ENCODE results near the gene HHAT.

Gene HHAT

DNA sequence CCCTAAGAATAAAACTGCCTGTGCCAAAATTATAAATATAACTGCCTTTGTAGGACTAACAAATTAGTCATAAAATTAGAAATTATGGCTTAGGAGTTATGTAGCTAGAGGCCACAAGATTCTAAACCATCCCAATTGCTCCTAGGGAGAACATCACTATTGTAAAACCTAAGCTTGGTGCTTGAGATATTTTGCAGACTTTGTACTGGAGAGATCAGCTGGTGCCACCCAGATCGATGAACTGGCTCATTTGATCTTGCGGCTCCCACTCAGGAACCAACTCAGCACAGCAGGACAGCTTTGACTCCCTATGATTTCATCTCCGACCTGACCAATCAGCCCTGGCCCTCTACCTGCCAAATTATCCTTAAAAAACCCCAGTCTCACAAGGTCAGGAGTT is 30.6 kb downstream of the HHAT start:
- DNase-seq (ENCODE audit: low read depth in 2 of 2), result no peak

DNA sequence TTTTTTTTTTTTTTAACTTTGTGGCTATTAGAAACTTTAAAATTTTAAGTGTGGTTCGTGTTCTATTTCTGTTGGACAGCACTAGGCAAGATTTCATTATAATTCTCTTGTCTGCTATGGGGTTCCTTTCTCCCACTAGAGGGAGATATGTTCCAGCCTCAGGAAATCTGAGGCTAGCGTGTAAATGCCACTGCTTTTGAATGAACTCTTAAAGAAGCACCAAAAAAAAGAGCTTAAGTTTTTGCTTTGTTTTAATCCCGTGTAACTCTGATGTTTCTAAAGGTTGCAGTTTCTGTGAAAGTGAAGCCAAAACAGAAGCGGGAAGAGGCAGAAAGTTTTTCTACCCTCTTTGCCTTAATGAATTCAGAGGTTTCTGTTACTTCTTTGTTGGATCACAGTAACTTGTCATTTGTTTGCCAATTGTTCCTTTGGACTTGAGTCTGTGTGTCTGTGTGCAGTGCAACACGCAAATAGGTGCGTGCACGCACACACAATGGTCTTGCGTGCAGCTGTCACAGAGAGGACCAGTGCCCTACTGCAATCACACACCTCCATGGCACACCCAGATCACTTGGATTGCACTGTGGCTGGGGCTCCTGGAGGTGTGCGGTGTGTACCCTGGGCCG is 32.3 kb downstream of the HHAT start:
- no peak for DNase-seq (ENCODE audit: low read depth in 2 of 2)

DNA sequence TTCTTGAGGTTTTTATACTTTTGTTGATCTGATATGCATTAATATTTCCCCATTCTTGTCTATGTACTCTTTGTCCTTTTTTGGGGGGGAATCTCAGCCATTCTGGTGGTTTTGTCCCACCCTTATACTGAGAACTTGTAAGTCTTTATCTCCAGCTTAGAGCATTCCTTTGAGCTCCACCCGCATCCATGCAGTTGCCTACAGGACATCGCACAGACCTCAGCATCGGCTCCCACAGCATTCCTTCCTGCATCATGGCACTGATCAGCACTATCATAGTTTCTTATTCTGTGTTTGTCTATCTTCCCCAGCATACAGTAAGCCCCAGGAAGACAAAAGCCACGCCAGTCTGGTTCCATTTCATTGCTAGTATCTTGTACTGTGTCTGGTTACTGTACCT is 33.0 kb downstream of the HHAT start:
- no peak for DNase-seq (ENCODE audit: low read depth in 2 of 2)

DNA sequence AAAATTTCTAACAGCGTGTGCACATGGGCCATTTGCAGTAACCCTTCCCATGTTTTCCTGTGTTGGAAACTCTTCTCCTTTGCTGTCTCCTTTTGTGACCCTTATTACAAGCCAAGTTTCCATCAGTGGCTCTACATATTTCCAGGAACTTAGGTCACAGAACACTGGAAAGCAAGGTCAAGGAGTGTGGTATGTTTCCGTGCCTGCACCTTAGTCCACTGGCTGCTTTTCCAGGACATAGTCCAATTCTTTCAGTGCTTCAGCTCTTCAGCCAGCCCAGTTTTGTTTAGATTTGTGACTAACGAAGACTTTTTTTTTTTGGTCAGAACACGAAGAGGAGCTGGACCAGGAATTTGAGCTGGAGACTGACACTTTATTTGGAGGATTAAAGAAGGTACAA is 33.8 kb downstream of the HHAT start:
- no peak for DNase-seq (ENCODE audit: low read depth in 2 of 2)

DNA sequence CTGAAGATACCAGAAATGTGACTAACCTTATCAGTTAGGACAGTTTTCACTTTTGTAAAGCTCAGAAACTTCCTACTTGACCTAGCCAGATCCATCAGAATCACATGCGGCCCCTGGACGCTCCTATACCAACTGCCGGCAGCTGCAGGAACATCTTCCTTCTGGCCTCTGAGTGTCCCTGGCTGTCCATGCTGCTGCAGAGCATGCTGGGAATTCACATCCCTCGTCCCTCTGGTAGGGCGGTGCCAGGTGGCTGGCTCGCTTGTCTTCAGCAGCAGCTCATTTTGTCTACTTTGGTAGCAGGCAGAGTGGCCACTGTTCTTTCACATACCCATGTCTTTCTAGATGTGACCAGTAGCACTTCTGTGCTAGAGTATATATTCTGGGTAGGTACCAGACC is 34.4 kb downstream of the HHAT start:
- no peak for DNase-seq (ENCODE audit: low read depth in 2 of 2)

DNA sequence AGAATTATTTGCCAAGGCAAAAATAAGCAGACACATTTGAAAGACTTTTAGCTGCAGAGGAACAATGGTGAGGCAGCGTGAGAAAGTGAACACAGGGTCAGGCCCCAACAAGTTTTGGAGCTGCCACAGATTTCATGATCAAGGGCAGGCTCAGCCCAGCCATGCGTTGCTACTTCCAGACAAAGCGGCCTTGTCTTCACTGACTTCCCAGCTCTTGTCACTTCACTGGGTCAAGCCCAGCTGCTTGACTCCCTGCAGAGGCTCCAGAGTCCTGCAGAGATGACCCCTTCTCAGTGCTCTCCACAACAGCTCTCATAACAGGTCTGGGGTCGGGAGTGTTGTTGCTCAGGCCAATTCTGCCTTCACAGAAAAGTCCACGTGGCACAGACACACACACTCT is 35.8 kb downstream of the HHAT start:
- no peak for DNase-seq (ENCODE audit: low read depth in 2 of 2)

DNA sequence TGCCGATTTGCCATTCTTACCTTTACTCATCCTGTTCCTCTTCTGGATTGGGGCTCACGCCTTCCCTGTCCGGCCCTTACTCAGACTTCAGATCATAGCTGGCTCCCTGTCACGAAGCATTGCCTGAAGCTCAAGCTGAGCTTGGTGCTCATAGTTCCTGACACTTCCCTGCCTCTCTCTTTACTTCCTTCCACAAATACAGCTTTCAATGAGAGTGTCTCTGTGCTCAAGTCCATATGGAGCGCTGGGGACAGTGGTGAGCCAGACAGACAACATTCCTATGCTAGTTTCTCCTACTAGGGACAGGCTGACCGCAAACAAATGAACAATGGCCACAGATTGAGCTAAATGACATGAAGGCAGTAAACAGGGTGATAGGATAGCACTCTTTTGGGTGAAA is 38.1 kb downstream of the HHAT start:
- DNase-seq (ENCODE audit: low read depth in 2 of 2), result no peak

DNA sequence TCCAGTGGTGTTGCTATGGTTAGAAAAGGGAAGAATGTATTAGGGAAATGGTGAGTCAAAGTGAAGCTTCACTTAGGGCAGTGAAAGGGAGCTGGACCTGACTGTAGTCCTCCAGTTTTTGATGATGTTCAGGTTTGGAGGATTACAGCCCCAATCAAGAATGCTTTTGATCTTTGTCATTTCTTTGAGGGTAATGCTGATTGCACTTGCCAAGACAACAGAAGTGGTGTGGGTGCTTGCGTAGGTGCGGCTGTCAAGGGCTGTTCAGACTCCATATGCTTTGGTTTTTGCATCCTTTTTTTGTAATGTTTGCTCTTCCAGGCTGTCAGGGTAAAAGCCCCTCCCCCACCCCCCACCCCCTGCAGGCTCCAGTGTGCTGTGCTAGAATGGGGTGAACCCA is 38.9 kb downstream of the HHAT start:
- DNase-seq (ENCODE audit: low read depth in 2 of 2), result no peak

DNA sequence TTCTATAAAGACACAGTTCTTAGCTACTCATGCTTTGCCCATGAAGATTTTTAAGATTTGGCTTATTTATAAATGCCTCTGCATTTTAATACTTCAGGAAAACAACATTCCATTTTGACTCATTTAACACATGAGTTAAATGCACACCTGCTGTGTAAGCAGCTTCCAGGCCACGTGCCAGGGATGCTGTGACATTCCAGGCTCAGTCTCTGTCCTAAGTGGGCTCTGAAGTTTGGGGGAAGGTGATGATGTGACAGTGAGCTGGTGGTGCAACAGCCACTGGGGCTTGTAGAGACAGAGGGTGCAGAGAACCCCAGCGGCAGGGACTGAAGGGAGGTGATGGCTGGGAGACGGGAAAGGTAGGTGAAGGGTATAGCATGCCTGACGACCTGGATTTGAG is 40.7 kb downstream of the HHAT start:
- no peak for DNase-seq (ENCODE audit: low read depth in 2 of 2)

DNA sequence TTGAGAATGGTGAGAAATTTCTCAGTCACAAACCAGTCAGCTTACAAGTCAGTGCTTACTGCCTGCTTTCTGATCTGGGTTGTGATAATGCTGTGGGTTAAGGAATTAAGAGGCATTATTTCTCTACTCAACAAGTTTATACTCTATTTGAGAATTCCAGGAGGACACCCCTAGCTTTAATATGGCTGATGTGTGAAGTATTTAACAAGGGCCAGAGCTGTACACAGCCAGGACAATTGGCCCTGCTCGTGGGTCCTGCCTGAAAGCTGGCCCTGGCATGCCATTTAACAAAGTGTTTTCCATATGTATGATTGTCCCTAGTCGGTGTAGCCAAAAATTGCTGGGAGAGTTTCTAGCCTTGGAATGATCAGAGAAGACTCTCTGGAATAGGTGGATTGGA is 43.2 kb downstream of the HHAT start:
- DNase-seq (ENCODE audit: low read depth in 2 of 2), result no peak

DNA sequence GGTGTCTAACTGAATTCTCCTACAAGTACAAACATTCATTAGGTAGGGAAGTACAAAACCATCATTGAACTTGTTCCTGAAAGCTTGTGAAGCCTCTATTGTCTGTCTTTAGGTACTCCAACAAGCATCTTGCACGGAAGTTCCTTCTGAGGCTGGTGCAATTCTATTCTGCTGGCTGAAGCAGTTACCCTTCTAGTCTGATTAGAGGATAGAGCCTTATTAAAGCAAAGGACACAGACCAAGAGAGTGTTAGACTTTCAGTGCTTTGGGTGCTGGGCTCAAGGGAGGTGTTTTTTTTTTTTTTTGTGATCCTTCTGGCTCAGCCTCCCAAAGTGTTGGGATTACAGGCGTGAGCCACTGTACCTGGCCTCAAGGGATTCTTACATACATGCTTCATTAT is 43.8 kb downstream of the HHAT start:
- DNase-seq (ENCODE audit: low read depth in 2 of 2), result no peak

DNA sequence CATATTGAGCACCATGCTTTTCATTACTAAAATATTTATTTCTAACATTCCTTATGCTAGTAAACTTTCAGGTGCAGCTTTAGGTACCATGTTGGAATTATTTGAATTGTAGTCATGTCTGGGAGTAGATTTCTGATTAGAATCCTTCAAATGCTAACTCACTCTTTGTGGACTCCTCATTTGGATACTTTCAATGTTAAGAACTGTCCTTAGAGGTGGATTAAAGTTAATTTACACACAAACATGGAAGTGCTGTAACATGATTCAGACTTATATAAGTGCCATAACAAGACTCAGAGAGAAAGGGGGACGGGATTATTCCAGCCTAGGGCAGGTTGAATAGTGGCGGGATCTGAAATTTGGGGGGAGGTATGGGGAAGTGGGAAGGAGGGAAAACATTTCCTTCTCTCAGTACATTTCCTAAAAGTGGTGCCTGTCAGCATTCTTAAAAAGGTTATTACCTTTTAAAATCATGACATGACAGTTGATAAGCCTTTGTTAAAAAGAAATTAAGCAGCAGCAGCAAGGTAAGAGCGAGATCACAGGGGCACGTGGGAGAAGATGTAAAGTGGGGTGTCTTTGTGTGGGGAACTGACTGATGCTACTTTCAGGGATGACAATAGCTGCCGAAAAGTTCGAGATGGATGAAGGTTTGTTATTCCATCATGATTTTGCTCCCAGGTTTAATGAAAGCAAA is 44.4 kb downstream of the HHAT start:
- DNase-seq (ENCODE audit: low read depth in 2 of 2), result no peak

DNA sequence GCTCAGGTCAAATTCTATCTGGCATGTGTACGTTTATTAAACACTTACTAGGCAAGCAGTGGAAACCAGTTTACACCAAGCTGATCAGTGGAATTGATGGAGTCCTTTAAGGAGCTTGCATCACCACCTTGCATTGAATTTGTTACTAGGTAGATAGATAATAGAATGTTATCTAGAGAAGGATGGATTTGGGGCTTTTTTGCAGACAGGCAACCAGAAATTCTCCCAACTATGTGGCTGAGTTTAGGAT is 44.9 kb downstream of the HHAT start:
- no peak for DNase-seq (ENCODE audit: low read depth in 2 of 2)

DNA sequence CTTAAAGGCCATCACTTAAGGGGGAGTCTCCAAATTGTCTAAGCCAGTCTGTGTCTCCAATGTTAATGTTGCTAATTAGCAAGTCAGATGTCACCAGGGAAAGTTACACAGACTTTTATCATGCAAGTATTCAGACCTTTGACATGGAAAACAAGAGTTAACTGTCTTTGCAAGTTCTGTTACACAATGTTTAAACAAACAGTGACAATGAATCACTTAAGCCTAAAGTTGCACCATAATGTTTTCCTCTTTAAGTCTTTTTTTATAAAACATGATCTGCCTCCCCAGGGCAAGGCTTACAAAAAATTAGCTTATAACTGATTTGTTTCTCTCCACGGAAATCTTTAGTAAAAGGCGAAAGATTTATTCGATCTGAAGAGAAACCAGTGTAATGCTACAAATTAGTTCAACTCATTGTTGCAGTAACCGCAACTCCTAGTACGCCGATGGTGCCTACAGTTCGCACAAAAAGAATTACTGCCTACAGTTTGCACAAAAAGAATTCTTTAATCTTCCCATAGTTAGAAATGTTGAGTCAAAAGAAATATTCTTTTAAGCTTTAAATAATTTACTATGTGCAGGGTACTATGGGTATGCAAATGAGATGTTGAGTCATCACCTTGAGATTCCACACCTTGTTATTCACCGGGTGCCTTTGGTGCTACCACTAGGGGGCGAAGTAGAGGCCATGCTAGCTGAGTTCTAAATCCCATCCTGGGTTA is 45.3 kb downstream of the HHAT start:
- peak; percentile 72 to 76 for DNase-seq (ENCODE audit: low read depth in 2 of 2)

DNA sequence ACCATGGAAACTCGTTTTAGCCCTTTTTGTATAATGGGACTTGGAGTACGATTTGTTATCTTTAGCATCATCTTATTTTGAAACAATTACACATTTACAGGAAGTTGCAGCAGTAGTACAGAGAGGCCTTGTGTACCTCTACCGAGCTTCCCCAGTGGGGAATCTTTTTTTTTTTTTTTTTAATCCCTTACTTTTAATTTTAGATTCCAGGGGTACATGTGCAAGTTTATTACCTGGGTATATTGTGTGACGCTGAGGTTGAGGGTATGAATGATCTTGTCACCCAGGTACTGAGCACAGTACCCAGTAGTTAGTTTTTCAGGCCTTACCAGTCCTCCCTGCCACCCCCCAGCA is 45.9 kb downstream of the HHAT start:
- no peak for DNase-seq (ENCODE audit: low read depth in 2 of 2)

DNA sequence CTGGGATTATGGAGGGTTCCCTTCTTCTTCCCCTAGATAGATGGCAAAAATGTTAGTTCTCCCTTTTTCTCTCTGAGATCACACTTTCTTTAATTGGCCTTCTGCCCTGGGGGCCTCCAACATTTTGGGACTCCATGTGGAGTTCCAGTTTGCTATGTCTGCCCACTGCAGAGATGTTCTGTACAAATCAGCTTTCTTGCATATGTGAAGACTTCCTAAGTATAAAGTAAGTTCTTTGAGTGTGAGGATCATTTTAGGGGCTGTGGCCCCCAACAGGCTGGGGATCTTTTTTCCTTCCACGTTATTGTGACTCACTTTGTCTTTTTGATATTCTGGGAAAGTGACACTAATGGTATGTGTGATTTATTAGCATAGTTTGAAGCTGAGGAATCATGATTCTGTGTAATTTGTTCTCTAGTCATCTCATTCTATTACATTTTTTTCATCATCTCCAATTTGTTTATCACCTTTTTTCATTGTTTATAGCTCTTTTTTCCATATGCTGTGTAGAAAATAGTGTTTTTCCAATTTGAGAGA is 48.2 kb downstream of the HHAT start:
- no peak for DNase-seq (ENCODE audit: low read depth in 2 of 2)

DNA sequence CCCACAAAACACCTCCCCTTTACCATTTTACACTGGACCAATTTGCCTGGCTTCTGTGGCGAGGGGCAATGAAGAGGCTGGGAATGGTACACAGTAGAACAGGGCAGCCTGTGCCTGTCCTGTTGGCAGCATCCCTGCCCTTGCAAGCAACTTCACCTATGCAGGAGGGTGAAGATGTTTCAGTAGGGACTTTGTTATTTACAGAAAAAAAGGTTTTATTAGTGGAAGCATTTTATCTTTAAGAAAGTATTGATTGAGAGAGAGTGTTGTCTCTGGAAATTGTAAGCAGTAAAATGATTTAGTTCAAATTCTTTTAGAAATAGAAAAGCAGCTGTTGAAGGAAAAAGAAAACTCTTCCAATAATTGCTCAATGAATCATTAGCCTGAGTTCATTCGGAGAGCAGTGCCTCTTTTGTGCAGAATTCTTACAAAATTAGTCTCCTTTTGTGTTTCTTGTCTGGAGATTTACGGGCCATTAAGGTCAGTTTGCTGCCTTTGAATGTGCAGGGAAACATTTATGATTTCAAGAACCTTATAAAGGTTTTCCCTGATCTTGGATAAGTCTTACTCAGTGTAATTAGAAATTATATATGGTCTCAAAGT is 49.1 kb downstream of the HHAT start:
- no peak for DNase-seq (ENCODE audit: low read depth in 2 of 2)

DNA sequence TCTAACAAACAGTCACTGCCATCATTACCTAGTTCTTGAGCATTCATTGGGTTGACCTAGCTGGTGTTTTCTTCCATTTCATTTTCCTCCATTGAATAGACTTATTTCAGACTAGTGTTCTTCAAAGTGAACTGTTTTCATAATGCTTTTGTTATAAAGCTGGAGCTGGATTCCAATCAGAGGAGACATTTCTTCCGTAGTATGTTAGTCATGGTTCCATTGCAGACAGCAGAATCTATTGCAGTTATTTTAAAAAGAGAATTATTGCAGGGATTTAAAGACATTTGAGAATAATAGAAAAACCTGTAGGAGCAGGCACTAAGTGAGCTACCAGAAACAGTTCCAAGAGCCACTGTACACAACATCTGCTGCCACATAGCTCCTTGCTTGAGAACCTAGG is 50.0 kb downstream of the HHAT start:
- no peak for DNase-seq (ENCODE audit: low read depth in 2 of 2)

DNA sequence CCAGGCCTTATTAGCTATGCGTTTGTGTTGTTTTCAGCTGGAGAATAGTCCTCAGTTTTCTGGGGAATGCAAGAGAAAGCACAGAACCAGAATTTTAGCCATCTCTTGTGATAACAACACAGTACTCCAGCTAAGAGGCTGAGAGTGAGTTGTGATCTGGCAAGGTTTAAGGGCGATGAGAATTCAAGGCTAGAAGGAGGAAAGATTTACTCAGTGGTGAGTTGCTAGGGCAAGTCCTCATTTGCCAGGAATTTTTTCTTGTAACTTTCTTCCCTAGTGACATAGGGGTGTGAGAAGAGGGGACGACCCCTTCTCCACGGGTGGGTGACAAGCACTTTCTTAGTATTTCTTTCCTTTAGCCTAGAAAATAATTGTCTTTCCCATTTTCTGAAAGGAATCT is 53.2 kb downstream of the HHAT start:
- no peak for DNase-seq (ENCODE audit: low read depth in 2 of 2)

DNA sequence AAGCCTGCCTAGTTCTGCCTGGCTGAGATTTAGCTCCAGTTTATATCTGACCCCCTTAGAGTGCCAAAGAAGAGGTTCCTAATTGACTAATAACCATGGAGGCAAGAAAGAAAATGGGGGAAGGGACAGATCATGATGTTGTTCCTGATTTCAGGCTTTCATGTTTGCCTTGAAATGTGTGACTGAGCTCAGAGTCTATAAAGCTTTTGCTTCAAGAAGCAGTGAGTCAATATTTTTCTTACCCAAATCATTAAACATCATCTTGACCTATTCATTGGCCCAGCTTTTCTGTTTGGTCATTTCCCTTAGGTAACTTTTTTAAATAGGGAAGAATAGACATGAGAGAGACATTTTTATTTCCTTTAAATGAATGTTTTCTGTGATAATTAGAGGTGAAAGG is 55.9 kb downstream of the HHAT start:
- no peak for DNase-seq (ENCODE audit: low read depth in 2 of 2)

DNA sequence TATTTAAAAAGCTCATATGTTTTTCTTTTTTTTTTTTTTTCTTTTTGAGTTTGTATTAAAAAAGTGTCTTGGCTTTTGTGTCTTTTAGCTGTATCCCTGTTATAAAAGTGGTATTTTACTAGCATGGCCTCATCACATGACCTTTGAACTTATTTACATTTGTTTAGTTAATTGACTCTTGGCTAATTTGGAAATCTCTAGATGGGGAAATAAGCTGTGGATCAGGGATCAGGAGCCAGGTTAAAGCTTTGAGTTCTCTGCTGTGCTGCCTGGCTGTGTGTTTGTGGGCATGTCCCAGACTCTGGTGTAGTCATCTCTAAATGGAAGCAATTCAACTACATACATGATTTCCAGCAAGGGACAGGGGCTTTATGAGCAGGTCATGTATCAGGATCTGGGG is 56.5 kb downstream of the HHAT start:
- no peak for DNase-seq (ENCODE audit: low read depth in 2 of 2)

DNA sequence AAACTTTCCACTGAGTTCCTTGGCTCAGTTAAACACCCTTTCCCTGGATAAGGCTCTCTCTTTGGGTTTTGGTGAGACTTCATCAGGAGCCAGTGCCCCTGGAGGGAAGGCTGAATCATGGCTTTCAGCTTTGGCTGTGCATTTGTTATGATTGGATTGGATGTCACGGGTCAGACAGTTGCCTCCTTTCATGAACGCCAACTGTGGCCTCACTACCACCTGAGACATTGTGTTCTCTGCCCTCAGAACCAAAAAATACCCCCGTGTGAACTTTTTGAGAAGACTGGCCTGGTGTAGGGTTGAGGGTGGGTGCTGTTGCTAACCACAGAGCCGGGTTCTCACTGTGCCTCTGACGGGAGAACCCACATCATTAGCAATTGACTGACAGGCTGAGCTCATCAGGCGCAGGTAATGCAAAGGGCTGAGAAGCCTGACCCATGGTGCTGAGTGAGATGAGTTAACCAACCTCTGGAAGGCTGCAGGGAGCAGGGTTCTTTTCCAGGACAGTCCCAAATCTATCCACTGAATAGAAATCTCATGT is 65.6 kb downstream of the HHAT start:
- DNase-seq (ENCODE audit: low read depth in 2 of 2), result no peak

DNA sequence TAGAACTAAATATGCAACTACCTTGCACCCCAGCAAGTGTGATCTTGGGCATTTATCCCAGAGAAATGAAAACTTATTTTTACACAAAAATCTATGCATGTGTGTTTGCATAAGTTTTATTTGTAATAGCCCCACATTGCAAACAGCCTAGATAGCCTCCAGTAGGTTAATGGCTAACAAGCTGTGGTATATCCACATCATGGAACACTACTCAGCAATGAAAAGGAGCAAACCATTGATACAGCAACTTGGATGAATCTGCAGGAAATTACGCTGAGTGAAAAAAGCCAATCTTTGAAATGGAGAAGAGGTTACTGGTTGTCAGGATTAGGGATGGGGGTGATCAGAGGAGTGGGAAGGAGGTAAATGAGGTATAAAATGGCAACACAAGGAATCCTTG is 67.8 kb downstream of the HHAT start:
- no peak for DNase-seq (ENCODE audit: low read depth in 2 of 2)

Data from stimulated activated CD4-positive, alpha-beta T cell treated with anti-CD3 and anti-CD28 coated beads, Interleukin-15, amount 100 ng/mL, for 48 hours (primary cell).